K562 (cell line): ENCODE data around the gene RFNG. TPM values are rescaled to one million over a fixed set of nuclear protein-coding genes. Genes with fewer than 3 reads are reported as not detected.

Experiments
- CCAR2 ChIP-seq: fragments of 200-400 bp; formaldehyde crosslinking; IDR thresholded peaks from 2 replicates; pipeline ENCODE4 v1.6.1; 2017; ENCODE audit warnings: mild to moderate bottlenecking, low read depth, low read length
- ESRRB ChIP-seq: fragments of 250-450 bp; sonication (Bioruptor Pico); IDR thresholded peaks from 2 replicates; pipeline ENCODE4 v1.5.0; 2020; ENCODE audit warnings: mild to moderate bottlenecking, moderate library complexity, borderline replicate concordance
- MNT ChIP-seq, 2 experiments: fragments of 450-650 bp; conservative IDR thresholded peaks; 2 replicates each; pipeline ENCODE4 v1.6.1; 2017; ENCODE audit warnings: mild to moderate bottlenecking in 2 of 2, moderate library complexity in 2 of 2
- POLR2A ChIP-seq: fragments of 450-650 bp; conservative IDR thresholded peaks from 2 replicates; pipeline ENCODE4 v1.6.1; 2016
- POLR2AphosphoS2 ChIP-seq: IDR thresholded peaks from 2 replicates; pipeline ENCODE4 v1.6.1; 2012; ENCODE audit warnings: low read length, improper control_type of control experiment
- POLR2G ChIP-seq: fragments of 200-400 bp; formaldehyde crosslinking; IDR thresholded peaks from 2 replicates; pipeline ENCODE4 v1.6.1; 2017; ENCODE audit warnings: low read depth, mild to moderate bottlenecking, antibody characterized with exemption, low read length, moderate library complexity
- SMAD4 ChIP-seq: fragments of 250-450 bp; sonication (Bioruptor Pico); conservative IDR thresholded peaks from 2 replicates; pipeline ENCODE4 v1.8.0; 2021; ENCODE audit warnings: inconsistent platforms, mild to moderate bottlenecking, moderate library complexity
- SPI1 ChIP-seq: IDR thresholded peaks from 2 replicates; pipeline ENCODE4 v1.6.1; 2011; ENCODE audit warnings: low read depth, low read length, control low read depth, borderline replicate concordance
- TAF15 ChIP-seq: fragments of 200-400 bp; formaldehyde crosslinking; IDR thresholded peaks from 2 replicates; pipeline ENCODE4 v1.6.1; 2017; ENCODE audit warnings: mild to moderate bottlenecking, low read depth, low read length, moderate library complexity
- ZBTB5 ChIP-seq: fragments of 450-650 bp; IDR thresholded peaks from 2 replicates; pipeline ENCODE4 v1.6.1; 2017; ENCODE audit warnings: antibody characterized with exemption
- ZNF318 ChIP-seq, 2 experiments: fragments of 450-650 bp; IDR thresholded peaks; 2 replicates each; pipeline ENCODE4 v1.6.1; 2016; ENCODE audit warnings: mild to moderate bottlenecking in 2 of 2, borderline replicate concordance in 1 of 2, low read depth in 1 of 2, moderate library complexity in 1 of 2
- ZNF398 ChIP-seq: fragments of 250-450 bp; sonication (Bioruptor Pico); IDR thresholded peaks from 2 replicates; pipeline ENCODE4 v1.8.0; 2021; ENCODE audit warnings: moderate library complexity, mild to moderate bottlenecking, inconsistent platforms
- ZNF41 ChIP-seq: fragments of 250-450 bp; sonication (Bioruptor Pico); conservative IDR thresholded peaks from 2 replicates; pipeline ENCODE4 v1.4.0; 2020; ENCODE audit warnings: mild to moderate bottlenecking
- polyA plus RNA-seq, 8 experiments: library from polyadenylated mRNA; depleted of rRNA in 4 of 8; stranded (reverse) in 5 of 8; unstranded in 3 of 8; fragments of >200 nt; fragmentation: Nextera tagmentation in 2 of 8; fragmentation: Illumina TruSeq in 1 of 8; extraction: Ambion mirVana in 2 of 8; extraction: Trizol in 1 of 8; gene quantifications; 2 replicates each; pipeline versions ENCODE4 v1.2.1 to v1.2.3, GENCODE V29; 2011 to 2014; ENCODE audit warnings: inconsistent platforms in 1 of 8, missing spikeins in 1 of 8
- total RNA-seq, 7 experiments: library from RNA; depleted of rRNA in 6 of 7; stranded (reverse); fragments of >200 nt in 6 of 7; fragmentation: Illumina TruSeq in 2 of 7; extraction: Trizol in 2 of 7; gene quantifications; 2 replicates each; pipeline versions ENCODE4 v1.2.1 to v1.2.3, GENCODE V29; 2011 to 2021; ENCODE audit warnings: low replicate concordance in 1 of 7

The RFNG gene
- total and polyA plus RNA-seq, 9 of the 15 experiments (the other 6 are each of a cell fraction or from before 2014, with no cell fraction given) = 0.32 to 32.8 (median 9.5) TPM

- TF ChIP-seq ZBTB5 (no peak), ZNF41 (no peak), POLR2G (peak; percentile 65; the same call in 1 of the 2 replicates), ZNF398 (CRISPR knock-in tag) (no peak), CCAR2 (no peak), SPI1 (no peak), POLR2A (peak; percentile 67; the same call in 1 of the 2 replicates), ESRRB (CRISPR knock-in tag) (no peak), SMAD4 (CRISPR knock-in tag) (no peak), POLR2AphosphoS2 (peak; percentile 70; the same call in 1 of the 2 replicates), ZNF318 (IDR thresholded peaks at IDR 0.05; ENCODE audit: borderline replicate concordance in 1 of 2, low read depth in 1 of 2) (no peak), TAF15 (no peak), MNT (conservative IDR thresholded peaks at IDR 0.05) (peak in 1 of 2 experiments; percentile 36; a peak in 1 of 4 replicates)
Measured at GRCh38 chr17:82034371-82035011, 17.1 kb downstream of the RFNG start (continued).
